NCI-H748 treated with DMSO at 0.1 percent for 48 hours (cell line): ENCODE measurements around the gene VPS4A.

Experiments used
- DNase-seq: peaks from one replicate; lab custom pipeline; 2025; lab: John Stamatoyannopoulos, UW

VPS4A gene

GRCh38 chr16:69366431-69366830, 55.3 kb downstream of the VPS4A start:
- no peak for DNase-seq

DNA sequence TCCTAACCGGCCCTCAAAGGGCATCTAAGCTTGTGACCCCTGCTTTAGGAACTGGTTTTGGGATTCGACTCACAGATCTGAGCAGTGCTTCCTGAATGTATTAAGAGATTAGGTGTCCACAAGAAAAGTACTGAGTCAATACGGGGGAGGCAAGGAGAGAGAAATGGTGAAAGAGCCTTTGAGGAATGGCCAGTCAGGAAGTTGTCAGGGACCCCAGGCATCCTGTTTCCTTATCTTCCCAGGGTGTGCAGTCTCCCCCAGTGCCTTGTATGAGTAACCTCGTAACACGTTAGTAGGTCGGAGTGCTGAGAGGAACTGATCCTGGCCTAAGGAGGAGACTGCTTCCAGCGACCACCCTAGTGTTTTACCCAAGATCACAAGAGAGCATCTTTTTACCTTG, 56.8 kb downstream of the VPS4A start:
- DNase-seq, result no peak

GRCh38 chr16:69368866-69369265, 57.7 kb downstream of the VPS4A start:
- no peak for DNase-seq

GRCh38 chr16:69371564-69371963, 60.4 kb downstream of the VPS4A start:
- no peak for DNase-seq

DNA sequence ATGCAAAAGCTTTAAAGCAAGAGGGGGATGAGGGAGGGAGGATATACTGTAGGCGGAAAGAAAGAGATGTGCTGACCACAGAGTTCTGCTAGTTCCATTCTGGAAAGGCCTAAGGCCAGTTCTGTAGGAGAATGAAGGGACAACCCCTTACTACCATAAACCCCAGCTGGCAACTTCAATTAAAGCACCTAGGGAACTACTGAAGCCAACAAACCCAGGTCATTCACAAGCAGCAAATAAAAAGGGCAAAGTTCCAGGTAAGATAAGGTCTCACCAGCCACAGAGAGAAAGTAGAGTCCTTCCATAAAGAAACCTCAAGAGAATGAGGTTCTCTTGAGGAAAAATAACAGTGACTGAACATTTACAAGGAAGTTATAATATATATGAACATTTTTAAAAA, 61.9 kb downstream of the VPS4A start:
- no peak for DNase-seq
